ENCODE measurements around the gene MOCS1.

DNA sequence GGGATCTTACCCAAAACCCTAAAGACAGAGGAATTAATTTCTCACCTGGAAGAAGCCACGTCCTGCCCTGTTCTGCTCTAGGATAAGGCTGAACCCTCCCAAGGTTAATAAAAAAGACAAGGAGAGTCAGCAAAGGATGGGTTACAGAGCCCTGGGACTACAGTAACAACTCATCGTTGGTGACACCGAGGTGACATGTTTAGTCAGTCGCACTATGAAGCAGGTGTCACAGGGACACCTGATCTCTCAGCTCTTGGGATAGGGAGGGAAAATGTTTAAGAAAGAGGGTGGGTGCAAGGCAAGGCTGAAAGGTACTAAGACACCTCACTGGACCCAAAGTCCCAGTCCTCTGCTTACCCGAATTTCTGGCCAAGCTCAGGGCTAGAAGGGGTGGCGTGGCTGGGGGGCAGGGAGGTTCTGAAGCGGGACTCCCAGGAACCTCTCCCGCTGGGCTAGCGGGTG is 562 bp downstream of the MOCS1 start:
- no peak for TF ChIP-seq POLR2A (IDR thresholded peaks at IDR 0.05)
- TF ChIP-seq, protein P1, sequence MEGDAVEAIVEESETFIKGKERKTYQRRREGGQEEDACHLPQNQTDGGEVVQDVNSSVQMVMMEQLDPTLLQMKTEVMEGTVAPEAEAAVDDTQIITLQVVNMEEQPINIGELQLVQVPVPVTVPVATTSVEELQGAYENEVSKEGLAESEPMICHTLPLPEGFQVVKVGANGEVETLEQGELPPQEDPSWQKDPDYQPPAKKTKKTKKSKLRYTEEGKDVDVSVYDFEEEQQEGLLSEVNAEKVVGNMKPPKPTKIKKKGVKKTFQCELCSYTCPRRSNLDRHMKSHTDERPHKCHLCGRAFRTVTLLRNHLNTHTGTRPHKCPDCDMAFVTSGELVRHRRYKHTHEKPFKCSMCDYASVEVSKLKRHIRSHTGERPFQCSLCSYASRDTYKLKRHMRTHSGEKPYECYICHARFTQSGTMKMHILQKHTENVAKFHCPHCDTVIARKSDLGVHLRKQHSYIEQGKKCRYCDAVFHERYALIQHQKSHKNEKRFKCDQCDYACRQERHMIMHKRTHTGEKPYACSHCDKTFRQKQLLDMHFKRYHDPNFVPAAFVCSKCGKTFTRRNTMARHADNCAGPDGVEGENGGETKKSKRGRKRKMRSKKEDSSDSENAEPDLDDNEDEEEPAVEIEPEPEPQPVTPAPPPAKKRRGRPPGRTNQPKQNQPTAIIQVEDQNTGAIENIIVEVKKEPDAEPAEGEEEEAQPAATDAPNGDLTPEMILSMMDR (IDR thresholded peaks at IDR 0.05): no peak
